Germinal center (tissue), 1 donor: ENCODE results near the gene MAD1L1.
A peak's percentile ranks its signal among the peaks of the same experiment; 100 is the strongest.
"Not testable (repeated sequence)": the region's sequence is repeated elsewhere in the genome, so short reads cannot be mapped to it uniquely, and the experiment has no call there.

ENCODE experiments used
- DNase-seq: peaks from one replicate; pipeline ENCODE4 v3.0.0; 2012; ENCODE audit warnings: mixed read lengths, low spot score

MAD1L1 gene

DNA sequence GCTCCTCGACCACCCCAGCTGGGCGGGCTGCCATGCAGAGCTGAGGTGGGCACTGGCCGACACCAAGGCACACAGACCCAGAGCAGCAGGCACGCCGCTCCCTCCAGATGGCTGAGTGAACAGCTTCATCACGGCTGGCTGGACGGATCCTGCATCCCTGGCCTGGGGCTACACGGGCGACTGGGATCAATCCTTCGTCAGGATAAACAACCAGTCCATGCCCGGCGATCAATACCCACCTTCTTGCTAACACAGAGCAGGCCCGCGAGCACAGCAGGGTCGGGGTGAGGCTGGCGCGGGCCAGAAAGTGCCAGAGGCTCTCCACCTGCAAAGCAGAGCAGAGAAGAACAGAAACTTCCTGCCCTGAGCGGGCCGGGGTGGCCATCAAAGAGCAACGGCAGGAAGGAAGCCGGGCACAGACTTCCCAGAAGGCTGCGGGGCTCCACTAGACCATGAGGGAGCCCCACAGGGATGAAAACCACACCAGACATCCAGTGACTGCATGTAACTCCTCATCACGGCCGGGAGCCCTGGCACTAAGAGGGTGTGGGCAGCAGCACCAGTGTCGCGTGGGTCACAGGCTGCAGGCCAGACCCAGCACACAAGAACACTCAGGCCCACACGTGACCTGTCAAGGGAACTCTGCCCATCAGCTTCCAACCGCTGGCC is 166.4 kb downstream of the MAD1L1 start:
- peak; percentile 68 for DNase-seq

DNA sequence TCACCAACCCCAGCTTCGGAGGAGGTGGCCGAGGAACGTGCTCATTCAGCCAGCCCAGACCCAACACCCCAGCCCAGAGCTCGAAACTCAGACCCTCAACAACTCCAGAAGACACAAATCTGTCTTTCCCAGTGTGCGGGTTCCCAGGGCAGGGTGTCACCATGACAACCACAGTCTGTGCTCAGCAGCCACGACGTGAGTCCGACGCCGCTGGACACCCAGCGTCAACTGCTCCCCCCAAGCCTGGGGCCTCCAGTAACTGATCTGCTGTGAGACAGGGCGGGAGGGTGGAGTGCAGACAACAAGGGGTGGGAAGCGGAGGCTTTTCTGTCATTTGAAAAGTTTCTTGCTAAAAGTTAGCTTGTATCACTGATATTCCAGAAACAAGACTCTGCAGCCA is 167.2 kb downstream of the MAD1L1 start:
- no peak for DNase-seq

GRCh38 chr7:2063563-2064260 is 169.0 kb downstream of the MAD1L1 start:
- no peak for DNase-seq

DNA sequence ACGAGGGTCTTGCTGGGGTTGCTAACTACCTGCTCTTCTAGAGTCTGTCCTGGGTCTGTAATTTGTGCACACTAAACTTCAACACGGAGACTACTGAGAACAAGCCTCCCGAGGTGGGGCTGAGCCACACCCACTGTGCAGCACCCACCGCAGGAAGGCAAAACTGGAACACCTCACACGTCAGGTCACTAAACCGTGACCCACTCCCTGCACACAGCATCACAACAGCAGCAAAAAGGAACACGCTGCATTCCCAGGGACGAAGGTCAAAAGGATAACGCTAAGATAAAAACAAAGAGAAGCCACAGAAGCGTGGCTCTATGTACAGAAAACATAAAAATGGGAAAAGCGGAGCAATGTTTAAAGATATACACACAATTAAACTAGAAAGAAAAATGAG is 170.1 kb downstream of the MAD1L1 start:
- DNase-seq = no peak

DNA sequence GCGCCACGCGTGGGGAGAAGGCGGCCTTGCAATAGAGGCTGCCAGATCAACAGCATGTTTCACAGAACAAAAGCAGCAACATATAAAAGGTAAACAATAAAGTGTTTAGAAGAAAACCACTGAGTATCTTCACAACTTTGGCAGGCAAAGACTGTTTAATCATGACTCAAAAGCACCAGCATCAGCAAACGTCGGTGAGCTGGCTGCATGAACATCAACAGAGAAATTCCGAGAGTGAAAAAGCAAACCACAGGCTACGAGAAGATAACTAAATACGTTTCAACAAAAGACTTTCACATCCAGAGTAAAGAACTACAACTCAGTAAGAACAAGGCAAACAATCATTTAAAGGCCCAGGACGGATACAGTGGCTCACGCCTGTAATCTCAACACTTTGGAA is 172.0 kb downstream of the MAD1L1 start:
- DNase-seq = no peak

DNA sequence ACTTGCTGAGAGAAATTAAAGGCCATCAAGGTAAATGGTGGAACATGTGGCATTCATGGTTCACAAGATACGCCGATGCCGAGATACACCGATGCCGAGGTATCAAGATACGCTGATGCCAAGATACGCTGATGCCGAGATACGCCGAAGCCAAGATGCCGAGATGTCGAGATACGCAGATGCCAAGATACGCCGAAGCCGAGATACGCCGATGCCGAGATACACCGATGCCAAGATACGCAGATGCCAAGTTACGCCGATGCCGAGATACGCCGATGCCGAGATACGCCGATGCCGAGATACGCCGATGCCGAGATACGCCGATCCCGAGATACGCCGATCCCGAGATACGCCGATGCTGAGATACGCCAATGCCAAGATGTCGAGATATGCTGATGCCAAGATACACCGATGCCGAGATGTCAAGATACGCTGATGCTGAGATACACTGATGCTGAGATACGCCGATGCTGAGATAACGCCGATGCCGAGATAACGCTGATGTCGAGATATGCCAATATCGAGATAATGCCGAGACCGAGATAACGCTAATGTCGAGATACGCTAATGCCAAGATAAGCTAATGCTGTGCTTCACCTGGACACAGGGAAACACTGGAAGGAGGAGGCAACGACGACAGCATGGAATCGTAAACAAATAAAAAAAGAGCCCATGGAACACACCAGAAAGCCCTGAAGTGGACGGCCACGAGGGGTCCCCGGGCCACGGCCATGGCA is 172.6 kb downstream of the MAD1L1 start:
- no peak for DNase-seq

DNA sequence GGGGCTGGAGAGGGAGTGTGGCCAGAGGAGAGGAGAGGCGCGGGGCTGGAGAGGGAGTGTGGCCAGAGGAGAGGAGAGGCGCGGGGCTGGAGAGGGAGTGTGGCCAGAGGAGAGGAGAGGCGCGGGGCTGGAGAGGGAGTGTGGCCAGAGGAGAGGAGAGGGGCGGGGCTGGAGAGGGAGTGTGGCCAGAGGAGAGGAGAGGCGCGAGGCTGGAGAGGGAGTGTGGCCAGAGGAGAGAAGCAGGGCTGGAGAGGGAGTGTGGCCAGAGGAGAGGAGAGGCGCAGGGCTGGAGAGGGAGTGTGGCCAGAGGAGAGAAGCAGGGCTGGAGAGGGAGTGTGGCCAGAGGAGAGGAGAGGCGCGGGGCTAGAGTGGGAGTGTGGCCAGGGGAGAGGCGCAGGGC is 174.5 kb downstream of the MAD1L1 start:
- DNase-seq = not testable (repeated sequence)

GRCh38 chr7:2055956-2056355 is 176.8 kb downstream of the MAD1L1 start:
- no peak for DNase-seq

- no peak for DNase-seq
Measured at GRCh38 chr7:2054927-2055326, 177.8 kb downstream of the MAD1L1 start.

GRCh38 chr7:2053395-2053794 is 179.3 kb downstream of the MAD1L1 start:
- DNase-seq = no peak

DNA sequence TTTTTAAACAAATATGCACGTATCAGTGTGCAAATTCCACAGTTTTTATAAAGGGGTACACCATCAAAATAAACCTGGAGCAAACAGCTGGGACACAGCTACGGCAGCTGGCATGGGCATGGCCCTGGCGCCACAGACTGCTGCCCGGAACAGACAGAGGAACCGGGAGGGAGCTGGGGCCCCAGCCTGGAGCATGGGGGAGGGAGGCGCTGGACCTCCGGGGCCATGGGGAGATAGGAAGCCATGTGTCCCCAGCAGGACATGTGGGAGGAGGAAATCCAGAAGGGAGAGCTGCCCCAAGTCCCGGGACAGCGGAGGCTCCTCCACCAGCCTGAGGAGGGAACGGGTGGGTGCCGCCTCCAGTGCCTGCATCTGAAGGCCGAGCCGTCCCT is 180.1 kb downstream of the MAD1L1 start:
- DNase-seq = no peak

- no peak for DNase-seq
Measured at GRCh38 chr7:2051707-2052656, 180.8 kb downstream of the MAD1L1 start.

DNA sequence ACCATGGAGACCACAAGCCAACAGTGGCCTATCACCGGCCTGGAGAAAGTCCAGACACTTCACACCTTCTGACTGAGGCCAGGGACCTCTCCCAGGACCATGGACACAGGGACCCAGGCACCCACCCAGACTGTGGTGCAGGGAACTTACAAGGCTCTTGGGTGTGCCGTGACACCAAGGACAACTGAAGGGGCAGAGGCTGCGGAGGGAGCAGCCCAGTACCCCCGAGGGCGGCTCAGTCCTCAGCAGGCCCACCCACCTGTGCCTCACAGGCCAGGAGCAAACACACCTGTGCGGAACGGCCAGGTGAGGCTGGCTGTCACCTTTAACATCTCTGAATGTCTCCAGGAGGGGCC is 182.3 kb downstream of the MAD1L1 start:
- DNase-seq = no peak

- no peak for DNase-seq
Measured at GRCh38 chr7:2049782-2050510, 182.8 kb downstream of the MAD1L1 start.

GRCh38 chr7:2049111-2049781 is 183.5 kb downstream of the MAD1L1 start:
- no peak for DNase-seq

- DNase-seq = no peak
Measured at GRCh38 chr7:2048531-2048930, 184.2 kb downstream of the MAD1L1 start.

DNA sequence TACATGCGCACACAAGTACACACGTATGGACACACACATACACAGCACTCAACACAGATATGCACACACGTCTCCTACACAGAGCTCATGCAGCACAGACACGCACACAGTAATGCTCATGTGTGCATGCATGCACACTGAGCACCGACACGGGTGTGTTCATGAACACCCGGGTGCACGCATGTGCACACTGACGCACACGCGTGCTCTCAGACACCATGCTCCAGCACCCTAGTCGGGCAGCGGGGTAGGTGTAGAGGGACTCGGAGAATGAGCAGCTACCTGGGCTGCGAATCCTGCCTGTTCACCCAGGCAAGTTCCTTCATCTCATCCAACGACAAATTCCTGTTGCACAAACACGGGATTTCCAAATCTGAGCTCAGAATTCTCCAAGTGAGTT is 184.7 kb downstream of the MAD1L1 start:
- DNase-seq = no peak

GRCh38 chr7:2046581-2047565 is 185.9 kb downstream of the MAD1L1 start:
- DNase-seq = no peak

DNA sequence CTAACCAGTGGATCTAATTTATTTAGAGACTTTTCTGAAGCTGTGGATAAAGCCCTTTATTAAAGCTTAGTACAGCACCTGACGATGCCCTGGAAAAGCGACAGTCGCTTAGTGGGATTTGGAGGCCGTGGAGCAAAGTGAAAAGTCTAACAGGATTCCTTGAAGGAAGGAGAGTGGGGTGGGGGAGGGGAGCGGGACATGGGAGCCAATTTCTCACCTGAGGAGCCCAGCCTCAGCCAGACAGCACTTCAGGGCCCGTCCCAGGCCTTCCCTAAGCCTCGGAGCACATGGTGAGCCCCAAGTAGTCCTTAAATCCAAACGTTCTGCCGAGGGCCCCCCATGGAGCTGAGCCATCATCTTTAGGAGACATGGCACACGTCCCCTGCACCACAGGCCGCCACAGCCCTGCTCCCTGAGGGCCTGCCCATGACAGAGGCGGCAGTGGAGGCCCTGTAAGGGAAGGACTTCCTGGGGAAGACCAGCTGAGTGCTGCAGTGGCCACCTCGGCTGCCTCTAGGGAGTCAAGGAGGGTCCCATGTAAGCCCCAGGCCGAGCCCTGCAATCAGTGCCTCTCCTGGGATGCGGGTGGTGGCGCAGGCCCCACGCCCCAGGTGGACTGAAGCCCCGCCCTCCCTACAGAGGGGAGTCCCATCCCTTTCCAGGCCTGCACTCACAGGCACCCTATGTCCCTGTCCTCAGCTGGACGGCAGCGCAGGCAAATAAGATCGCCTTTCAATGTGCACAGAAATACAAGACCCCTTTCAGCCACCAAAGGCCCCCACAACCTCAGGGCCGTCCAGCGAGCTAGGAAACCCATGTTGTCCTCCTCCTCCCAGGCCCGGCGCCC is 187.0 kb downstream of the MAD1L1 start:
- DNase-seq = no peak
